Thyroid gland (tissue), 4 donors: Measurements from ENCODE around the gene RPTOR. TPM values are rescaled to one million over a fixed set of nuclear protein-coding genes. Genes with fewer than 3 reads are reported as not detected.

ENCODE experiments used
- DNase-seq, 2 donors: peaks; one replicate each; pipeline ENCODE4 v3.0.0-alpha.2; 2019
- H3K27ac ChIP-seq, 3 donors: fragments of 200-600 bp; sonication (generic); 1 replicate in 2 of 3; 2 replicates in 1 of 3; pipeline ENCODE4 v1.5.1; 2016 to 2019; ENCODE audit warnings: mild to moderate bottlenecking in 1 of 3, moderate library complexity in 1 of 3
- H3K27me3 ChIP-seq: fragments of 200-600 bp; sonication (generic); one replicate; pipeline ENCODE4 v1.5.1; 2019
- H3K36me3 ChIP-seq, 2 donors: fragments of 200-600 bp; sonication (generic); one replicate each; pipeline ENCODE4 v1.5.1; 2016 to 2019
- H3K4me1 ChIP-seq, 2 donors: fragments of 200-600 bp; sonication (generic); one replicate each; pipeline ENCODE4 v1.5.1; 2017 to 2019
- H3K4me3 ChIP-seq, 3 donors: fragments of 200-600 bp; sonication (generic); replicated peaks in 1 of 3; 1 replicate in 2 of 3; 2 replicates in 1 of 3; pipeline ENCODE4 v1.5.1; 2016; ENCODE audit warnings: mild to moderate bottlenecking in 1 of 3
- H3K9me3 ChIP-seq: fragments of 200-600 bp; sonication (generic); one replicate; pipeline ENCODE4 v1.5.1; 2017
- CTCF ChIP-seq, 6 experiments: fragments of 200-600 bp in 3 of 6; fragments of 450-650 bp in 3 of 6; sonication (generic) in 3 of 6; IDR thresholded peaks; one replicate each; pipeline ENCODE4 v1.5.1; 2016 to 2019; ENCODE audit warnings: antibody characterized with exemption in 6 of 6, mild to moderate bottlenecking in 2 of 6, inconsistent platforms in 1 of 6, moderate library complexity in 1 of 6
- POLR2A ChIP-seq, 2 donors: fragments of 450-650 bp; IDR thresholded peaks; one replicate each; pipeline ENCODE4 v1.6.1; 2017; ENCODE audit warnings: antibody characterized with exemption in 2 of 2, mild to moderate bottlenecking in 2 of 2, moderate library complexity in 1 of 2
- WGBS, 2 donors: methylation state at CpG; one replicate each; pipeline ENCODE4 v1.1.5; 2017; 5-methylcytosine and 5-hydroxymethylcytosine counted together
- intact Hi-C: fragments of 100-400 bp; cut with DNase I; formaldehyde crosslinking; loops from one replicate; pipeline ENCODE4 v1.15.1; 2023
- total RNA-seq, 4 donors: library from RNA; depleted of rRNA; stranded (reverse); fragments of >200 nt; gene quantifications; one replicate each; pipeline ENCODE4 v1.2.3, GENCODE V29; 2016

The RPTOR gene
- total RNA-seq, 4 donors from 2014 or later = 24.2 to 58.1 (median 34.5) TPM

GRCh38 chr17:80663781-80664206 lies 119.2 kb downstream of the RPTOR start:
- no peaks in the 10 kb centered on the region for H3K27me3 ChIP-seq
- H3K27ac ChIP-seq = no peak overlapping the region
- peak in 1 of 2 donors; percentile 21 for DNase-seq
- H3K4me1 ChIP-seq = peaks cover 0 to 6% of the 10 kb centered on the region in 2 donors
- TF ChIP-seq CTCF (IDR thresholded peaks at IDR 0.05) (no peak), POLR2A (IDR thresholded peaks at IDR 0.05) (no peak)
- 65 to 71% methylated on average over 9 to 11 of the region's 11 CpGs for WGBS, 2 donors
- no peaks in the 10 kb centered on the region for H3K36me3 ChIP-seq
- intact Hi-C loops = no loop called here
- H3K9me3 ChIP-seq = no peaks in the 10 kb centered on the region
- H3K4me3 ChIP-seq = no peak overlapping the region

- no peaks in the 10 kb centered on the region for H3K27me3 ChIP-seq
- H3K4me3 ChIP-seq = no peak overlapping the region
- TF ChIP-seq POLR2A (IDR thresholded peaks at IDR 0.05) (no peak), CTCF (IDR thresholded peaks at IDR 0.05) (no peak)
- no peaks in the 10 kb centered on the region for H3K36me3 ChIP-seq
- no peaks in the 10 kb centered on the region for H3K9me3 ChIP-seq
- intact Hi-C loops = no loop called here
- 33 to 34% methylated on average over 7 of the region's 7 CpGs for WGBS, 2 donors
- H3K27ac ChIP-seq = no peak overlapping the region
- peak in 1 of 2 donors; percentile 19 for DNase-seq
- H3K4me1 ChIP-seq = peaks cover 0 to 6% of the 10 kb centered on the region in 2 donors
Measured at GRCh38 chr17:80664217-80664790, 119.7 kb downstream of the RPTOR start.

- Histone ChIP-seq H3K27me3 (no peaks in the 10 kb centered on the region), H3K27ac (no peak overlapping the region), H3K9me3 (no peaks in the 10 kb centered on the region), H3K36me3 (no peaks in the 10 kb centered on the region), H3K4me3 (no peak overlapping the region), H3K4me1 (peaks cover 0 to 6% of the 10 kb centered on the region in 2 donors)
- intact Hi-C loops = no loop called here
- TF ChIP-seq POLR2A (IDR thresholded peaks at IDR 0.05) (no peak), CTCF (IDR thresholded peaks at IDR 0.05) (no peak)
- 86 to 92% methylated on average over 11 of the region's 11 CpGs for WGBS, 2 donors
- no peak for DNase-seq
Measured at GRCh38 chr17:80665792-80666191, 121.2 kb downstream of the RPTOR start.

GRCh38 chr17:80666867-80667266 lies 122.2 kb downstream of the RPTOR start:
- DNase-seq = no peak
- 96 to 98% methylated on average over 12 of the region's 12 CpGs for WGBS, 2 donors
- H3K27me3 ChIP-seq = no peaks in the 10 kb centered on the region
- peaks cover 0 to 6% of the 10 kb centered on the region in 2 donors for H3K4me1 ChIP-seq
- no peak overlapping the region for H3K27ac ChIP-seq
- TF ChIP-seq CTCF (IDR thresholded peaks at IDR 0.05) (no peak), POLR2A (IDR thresholded peaks at IDR 0.05) (no peak)
- H3K9me3 ChIP-seq = no peaks in the 10 kb centered on the region
- intact Hi-C loops = no loop called here
- H3K36me3 ChIP-seq = no peaks in the 10 kb centered on the region
- H3K4me3 ChIP-seq = no peak overlapping the region

GRCh38 chr17:80667462-80668277 lies 123.0 kb downstream of the RPTOR start:
- H3K9me3 ChIP-seq = no peaks in the 10 kb centered on the region
- intact Hi-C loops = no loop called here
- no peaks in the 10 kb centered on the region for H3K27me3 ChIP-seq
- H3K27ac ChIP-seq = no peak overlapping the region
- no peak for DNase-seq
- H3K4me1 ChIP-seq = peaks cover 0 to 6% of the 10 kb centered on the region in 2 donors
- TF ChIP-seq POLR2A (IDR thresholded peaks at IDR 0.05) = no peak
- no peak for TF ChIP-seq CTCF (IDR thresholded peaks at IDR 0.05)
- WGBS, 2 donors = 90 to 94% methylated on average over 12 of the region's 12 CpGs
- H3K36me3 ChIP-seq = no peaks in the 10 kb centered on the region
- H3K4me3 ChIP-seq = no peak overlapping the region
